HUES48 (cell line): Measurements from ENCODE around the gene PPARA.

Experiments used
- H3K27ac ChIP-seq: one replicate; pipeline ENCODE4 v1.7.0; 2013; ENCODE audit warnings: low read depth, low read length, inconsistent platforms
- H3K27me3 ChIP-seq: 2 replicates; pipeline ENCODE4 v1.6.1; 2013; ENCODE audit warnings: mild to moderate bottlenecking, low read length; ENCODE audit not compliant: control insufficient read depth, insufficient read depth
- H3K36me3 ChIP-seq: 2 replicates; pipeline ENCODE4 v1.6.1; 2013; ENCODE audit warnings: low read length; ENCODE audit not compliant: control insufficient read depth, insufficient read depth
- H3K4me1 ChIP-seq: 2 replicates; pipeline ENCODE4 v1.6.1; 2013; ENCODE audit warnings: mild to moderate bottlenecking, low read length; ENCODE audit not compliant: control insufficient read depth, insufficient read depth
- H3K4me3 ChIP-seq: 2 replicates; pipeline ENCODE4 v1.5.1; 2013; ENCODE audit warnings: mild to moderate bottlenecking, low read depth, low read length
- H3K9ac ChIP-seq: 2 replicates; pipeline ENCODE4 v1.6.1; 2013; ENCODE audit warnings: mild to moderate bottlenecking, low read depth, low read length, moderate library complexity
- H3K9me3 ChIP-seq: 2 replicates; pipeline ENCODE4 v1.6.1; 2013; ENCODE audit warnings: low read length; ENCODE audit not compliant: control insufficient read depth, insufficient read depth

Gene PPARA

GRCh38 chr22:46139895-46140350 is 10.4 kb upstream of the PPARA start:
- Histone ChIP-seq H3K9me3 (no peaks in the 10 kb centered on the region), H3K27me3 (no peaks in the 10 kb centered on the region), H3K4me1 (no peaks in the 10 kb centered on the region), H3K27ac (no peak overlapping the region), H3K36me3 (no peaks in the 10 kb centered on the region), H3K9ac (no peak overlapping the region), H3K4me3 (no peak overlapping the region)

GRCh38 chr22:46140989-46141928 is 9.1 kb upstream of the PPARA start:
- H3K9me3 ChIP-seq = no peaks in the 10 kb centered on the region
- no peak overlapping the region for H3K9ac ChIP-seq
- no peaks in the 10 kb centered on the region for H3K36me3 ChIP-seq
- no peak overlapping the region for H3K4me3 ChIP-seq
- no peaks in the 10 kb centered on the region for H3K27me3 ChIP-seq
- H3K27ac ChIP-seq = no peak overlapping the region
- H3K4me1 ChIP-seq = no peaks in the 10 kb centered on the region

- Histone ChIP-seq H3K4me3 (no peak overlapping the region), H3K36me3 (no peaks in the 10 kb centered on the region), H3K9me3 (no peaks in the 10 kb centered on the region), H3K27me3 (peaks cover 11% of the 10 kb centered on the region), H3K4me1 (no peaks in the 10 kb centered on the region), H3K9ac (no peak overlapping the region), H3K27ac (no peak overlapping the region)
Measured at GRCh38 chr22:46142548-46143490, 7.5 kb upstream of the PPARA start.

- peaks cover 19% of the 10 kb centered on the region for H3K27me3 ChIP-seq
- no peaks in the 10 kb centered on the region for H3K9me3 ChIP-seq
- no peak overlapping the region for H3K9ac ChIP-seq
- no peaks in the 10 kb centered on the region for H3K36me3 ChIP-seq
- H3K4me3 ChIP-seq = no peak overlapping the region
- no peak overlapping the region for H3K27ac ChIP-seq
- H3K4me1 ChIP-seq = no peaks in the 10 kb centered on the region
Measured at GRCh38 chr22:46143491-46144147, 6.7 kb upstream of the PPARA start.

DNA sequence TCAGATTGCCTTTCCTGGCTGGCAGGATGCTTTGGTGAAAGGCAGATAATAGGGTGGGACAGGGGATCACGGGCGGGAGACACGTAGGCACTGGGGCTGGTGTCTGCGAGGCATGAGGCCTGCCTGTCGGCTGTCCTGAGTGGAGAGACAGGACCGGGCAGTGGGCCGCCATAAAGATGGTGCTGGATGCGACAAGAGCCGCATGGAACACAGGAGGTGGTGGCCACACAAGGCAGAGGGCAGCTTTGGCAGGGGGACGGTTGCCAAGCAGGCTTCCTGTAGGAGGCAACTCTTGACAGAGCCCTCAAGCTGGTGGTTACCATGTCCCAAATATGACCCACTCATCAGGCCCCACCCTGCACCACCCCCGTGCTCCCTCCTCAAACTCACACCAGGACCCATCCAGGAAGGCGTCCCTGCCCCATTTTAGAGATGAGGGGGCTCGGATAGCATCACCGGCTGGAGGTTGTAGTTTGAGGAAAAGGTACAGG is 4.9 kb upstream of the PPARA start:
- Histone ChIP-seq H3K4me1 (no peaks in the 10 kb centered on the region), H3K9me3 (no peaks in the 10 kb centered on the region), H3K36me3 (no peaks in the 10 kb centered on the region), H3K9ac (no peak overlapping the region), H3K27ac (no peak overlapping the region), H3K4me3 (no peak overlapping the region), H3K27me3 (peaks cover 30% of the 10 kb centered on the region)

DNA sequence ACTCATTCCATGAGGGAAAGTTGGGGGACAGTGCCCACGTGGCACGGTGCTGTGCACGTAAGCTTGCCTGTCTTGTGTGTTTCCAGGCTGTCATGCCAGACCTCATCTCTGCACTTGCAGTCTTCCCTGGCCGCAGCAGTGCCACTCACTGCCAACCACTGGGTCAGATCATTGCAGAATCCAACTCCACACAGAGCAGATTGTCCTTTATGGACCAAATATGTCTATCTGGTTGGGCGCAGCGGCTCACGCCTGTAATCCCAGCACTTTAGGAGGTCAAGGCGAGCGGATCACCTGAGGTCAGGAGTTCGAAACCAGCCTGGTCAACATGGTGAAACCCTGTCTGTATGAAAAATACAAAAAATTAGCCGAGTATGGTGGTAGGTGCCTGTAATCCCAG is 4.4 kb upstream of the PPARA start:
- H3K27me3 ChIP-seq = peaks cover 32% of the 10 kb centered on the region
- no peak overlapping the region for H3K4me3 ChIP-seq
- H3K27ac ChIP-seq = no peak overlapping the region
- no peaks in the 10 kb centered on the region for H3K36me3 ChIP-seq
- H3K9ac ChIP-seq = no peak overlapping the region
- H3K9me3 ChIP-seq = no peaks in the 10 kb centered on the region
- no peaks in the 10 kb centered on the region for H3K4me1 ChIP-seq

- Histone ChIP-seq H3K4me3 (no peak overlapping the region), H3K9me3 (no peaks in the 10 kb centered on the region)
Measured at GRCh38 chr22:46146329-46146728, 4.0 kb upstream of the PPARA start.

GRCh38 chr22:46147061-46147460 is 3.3 kb upstream of the PPARA start:
- Histone ChIP-seq H3K4me1 (no peaks in the 10 kb centered on the region), H3K27ac (no peak overlapping the region), H3K36me3 (no peaks in the 10 kb centered on the region), H3K9ac (no peak overlapping the region), H3K9me3 (no peaks in the 10 kb centered on the region), H3K27me3 (peaks cover 43% of the 10 kb centered on the region), H3K4me3 (no peak overlapping the region)

More at GRCh38 chr22:46146329-46146728, 4.0 kb upstream of the PPARA start:
- H3K27ac ChIP-seq = no peak overlapping the region
- peaks cover 36% of the 10 kb centered on the region for H3K27me3 ChIP-seq
- no peaks in the 10 kb centered on the region for H3K4me1 ChIP-seq
- H3K9ac ChIP-seq = no peak overlapping the region
- no peaks in the 10 kb centered on the region for H3K36me3 ChIP-seq

DNA sequence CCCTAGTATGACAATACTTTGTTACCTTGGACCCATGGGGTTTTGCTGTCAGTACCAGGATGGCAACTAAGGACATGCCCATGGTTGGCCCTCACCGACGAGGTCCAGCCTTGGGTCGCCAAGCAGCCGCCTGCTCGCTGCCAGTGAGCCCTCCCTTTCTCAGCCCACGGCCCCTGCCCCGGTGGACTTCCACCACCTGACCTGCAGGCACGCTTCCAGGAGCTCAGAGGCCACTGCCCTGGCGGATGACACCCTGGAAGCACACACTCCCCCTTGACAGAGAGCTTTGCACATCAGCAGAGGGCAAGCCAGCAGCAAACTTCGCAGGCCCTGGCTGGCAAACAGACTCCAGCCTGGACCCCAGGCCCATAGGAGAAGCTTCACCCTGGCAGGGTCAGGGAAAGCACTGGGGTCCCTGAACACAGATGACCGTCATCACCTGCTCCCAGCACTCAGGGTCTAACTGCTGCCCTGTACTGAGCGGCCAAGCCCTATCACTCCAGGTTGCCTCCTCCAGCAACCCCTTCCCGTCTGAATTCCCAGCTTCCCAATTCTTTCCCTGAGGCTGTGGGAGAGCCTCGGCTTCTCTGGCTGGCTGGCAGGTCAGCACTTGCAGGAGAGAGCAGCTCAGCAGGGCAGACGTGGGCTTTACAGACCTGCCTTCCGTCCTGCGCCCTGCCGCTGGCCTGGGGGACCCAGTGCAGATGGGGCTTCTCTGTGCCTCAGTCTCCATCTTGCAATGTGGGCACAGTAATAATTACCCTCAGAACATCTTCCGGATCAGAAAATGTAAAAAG is 2.7 kb upstream of the PPARA start:
- H3K9me3 ChIP-seq = no peaks in the 10 kb centered on the region
- H3K27ac ChIP-seq = no peak overlapping the region
- no peak overlapping the region for H3K4me3 ChIP-seq
- H3K36me3 ChIP-seq = no peaks in the 10 kb centered on the region
- H3K4me1 ChIP-seq = no peaks in the 10 kb centered on the region
- no peak overlapping the region for H3K9ac ChIP-seq
- H3K27me3 ChIP-seq = peaks cover 47% of the 10 kb centered on the region

GRCh38 chr22:46148336-46148735 is 2.0 kb upstream of the PPARA start:
- Histone ChIP-seq H3K4me3 (no peak overlapping the region), H3K4me1 (no peaks in the 10 kb centered on the region), H3K36me3 (no peaks in the 10 kb centered on the region), H3K27ac (no peak overlapping the region), H3K9me3 (no peaks in the 10 kb centered on the region), H3K9ac (no peak overlapping the region), H3K27me3 (peaks cover 47% of the 10 kb centered on the region)
